ENCODE results near the gene SDCCAG8.
A peak's percentile ranks its signal among the peaks of the same experiment; 100 is the strongest.

The SDCCAG8 gene

DNA sequence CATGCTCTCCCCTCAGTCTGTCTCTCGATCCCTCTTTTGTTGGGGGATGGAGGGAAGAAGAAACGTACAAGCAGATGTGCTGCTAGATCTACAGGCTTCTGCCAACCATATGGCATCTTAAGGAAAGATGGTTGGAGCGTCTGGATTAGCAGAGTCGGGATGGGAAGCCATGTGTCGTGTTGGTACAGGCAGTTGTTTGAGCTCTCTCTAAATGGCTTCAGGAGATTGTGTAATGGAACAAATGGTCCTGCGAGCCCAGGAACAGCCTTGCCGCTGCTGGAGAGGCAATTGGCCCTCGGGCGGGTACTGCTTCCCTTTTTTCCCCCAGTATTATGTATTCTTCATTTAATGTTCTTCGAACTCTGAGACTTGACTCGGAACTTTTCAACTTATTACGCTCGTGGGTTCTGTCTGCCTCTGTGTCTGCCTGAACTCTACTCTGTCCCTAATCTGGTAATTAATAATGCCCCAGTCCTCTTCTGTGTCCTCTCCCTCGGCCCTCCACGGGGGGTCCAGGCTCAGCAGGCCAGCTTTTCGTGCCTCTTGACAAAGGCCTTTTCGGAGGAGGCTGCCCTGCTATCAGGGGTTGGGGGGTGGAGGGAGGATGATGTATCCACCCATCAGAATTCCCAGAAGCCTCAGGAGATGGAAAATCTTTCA lies 215.3 kb downstream of the SDCCAG8 start:
- DNase-seq = no peak

DNA sequence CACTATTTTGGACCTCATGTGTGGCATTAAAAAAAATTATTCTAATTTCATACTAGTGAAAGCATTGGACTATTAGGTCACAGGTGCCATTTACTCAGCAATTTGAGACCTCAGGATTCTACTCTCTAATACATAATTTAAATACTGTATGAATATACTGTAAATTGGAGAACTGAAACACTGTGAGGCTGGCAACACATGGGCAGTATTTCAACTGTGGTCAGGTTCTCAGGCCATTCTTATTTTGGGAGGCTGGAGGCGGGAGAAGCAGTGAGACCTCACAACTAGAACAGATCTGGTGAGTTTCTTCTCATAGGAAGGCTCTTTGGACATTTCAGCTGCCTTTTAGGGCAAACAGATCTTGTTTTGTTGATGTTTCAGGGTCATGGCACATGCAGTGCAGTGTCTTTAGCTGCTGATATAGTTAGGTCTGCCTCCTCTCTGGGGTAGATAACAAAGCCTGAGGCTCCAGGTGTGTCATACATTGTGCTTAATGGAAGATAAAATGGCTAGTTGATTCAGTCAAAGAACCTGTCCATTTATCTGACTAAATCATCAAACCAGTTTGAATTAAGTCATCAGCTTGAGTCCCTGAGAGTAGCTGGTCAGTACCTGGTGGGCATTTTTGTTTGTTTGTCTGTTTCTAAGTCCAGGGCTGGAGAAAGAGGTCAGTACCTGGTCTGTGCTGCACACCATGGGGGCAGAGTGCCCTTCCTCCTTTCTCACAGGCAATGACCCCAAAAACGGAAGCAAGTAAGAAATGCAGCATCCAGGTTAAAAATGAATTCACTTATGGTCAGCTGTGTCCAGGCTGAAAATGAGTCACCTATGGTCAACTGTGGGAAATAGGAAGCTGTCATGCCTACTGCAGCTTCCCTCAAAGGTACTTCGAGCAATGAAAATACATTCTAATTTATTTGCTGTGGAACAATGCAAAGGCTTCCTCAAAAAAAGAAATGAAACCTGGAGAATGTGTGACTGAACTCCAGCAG lies 216.2 kb downstream of the SDCCAG8 start:
- DNase-seq = no peak

DNA sequence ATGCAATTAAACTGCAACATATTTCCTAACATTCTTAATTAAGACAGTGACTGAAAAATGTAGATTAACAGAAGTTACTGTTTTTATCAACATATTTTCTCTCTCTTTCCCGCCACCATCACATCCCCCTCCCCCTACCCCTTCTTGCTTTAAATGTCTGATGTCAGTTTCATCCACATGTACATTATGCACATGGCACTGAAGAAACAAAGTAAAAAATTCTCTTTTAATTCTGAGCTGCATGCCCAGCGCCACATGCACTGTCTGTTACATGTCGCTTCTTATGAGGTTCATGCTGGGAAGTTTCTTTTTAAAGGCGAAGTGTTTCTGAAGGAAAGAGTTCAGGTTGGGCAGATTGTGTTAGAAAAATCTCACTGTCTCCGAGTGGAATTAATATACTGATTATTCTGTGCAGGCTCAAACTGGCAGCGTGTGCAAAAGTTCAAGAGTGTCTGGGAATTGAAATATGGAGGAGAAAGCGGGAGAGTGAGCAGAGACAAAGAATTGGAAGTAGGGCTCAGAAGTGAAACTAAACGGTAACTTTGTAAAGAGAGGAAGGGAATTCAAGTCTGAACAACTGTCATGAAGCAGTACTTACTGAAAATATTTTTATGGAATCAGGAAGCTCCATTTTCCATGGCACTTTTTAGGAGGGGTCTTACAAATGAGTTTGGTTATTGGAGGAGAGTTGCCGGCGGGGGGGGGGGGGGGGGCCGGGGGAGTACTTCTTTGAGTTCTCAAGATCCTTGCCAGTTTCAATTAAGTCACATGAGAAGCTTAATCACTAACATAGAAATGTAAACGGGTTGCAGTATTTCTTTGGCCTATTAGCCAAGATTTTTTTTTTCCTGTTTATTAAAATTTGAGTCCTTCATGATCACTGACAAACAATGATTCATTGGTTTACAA lies 217.6 kb downstream of the SDCCAG8 start:
- no peak for DNase-seq

DNA sequence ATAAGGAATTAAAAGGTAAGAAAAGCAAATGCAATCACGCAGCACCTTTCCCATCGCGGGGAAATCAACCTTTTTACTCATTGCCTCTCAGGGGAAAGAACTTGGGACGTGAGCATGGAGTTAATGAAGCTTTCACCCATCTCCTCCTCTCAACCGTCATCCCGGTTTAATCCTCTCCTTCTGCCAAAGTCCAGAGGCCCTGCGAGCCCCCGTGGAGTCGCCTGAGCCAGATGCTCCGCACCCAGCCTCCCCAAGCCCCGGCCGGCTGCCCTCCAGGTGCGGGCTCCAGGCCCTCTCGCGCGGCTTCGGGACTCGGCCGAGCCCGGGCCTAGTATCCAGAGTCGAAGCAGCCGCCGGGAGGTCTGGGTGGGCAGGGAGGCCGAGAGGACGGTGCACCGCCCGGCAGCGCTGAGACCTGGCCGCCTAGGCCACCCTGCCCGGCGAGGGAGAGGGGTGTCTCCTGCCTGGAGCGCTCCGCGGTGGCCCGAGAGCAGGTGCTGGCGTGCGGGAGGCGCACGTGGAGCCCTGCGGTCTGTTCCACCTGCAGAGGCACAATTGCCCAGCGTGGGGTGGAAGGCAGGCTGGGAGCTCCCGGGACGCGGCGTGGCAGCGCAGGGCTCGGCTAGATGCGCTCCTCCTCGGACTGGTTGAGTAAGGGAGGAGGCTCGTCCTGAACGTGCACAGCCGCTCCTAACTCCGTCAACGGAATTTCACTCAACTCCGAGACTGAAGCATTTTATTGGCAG lies 218.5 kb downstream of the SDCCAG8 start:
- no peak for DNase-seq

DNA sequence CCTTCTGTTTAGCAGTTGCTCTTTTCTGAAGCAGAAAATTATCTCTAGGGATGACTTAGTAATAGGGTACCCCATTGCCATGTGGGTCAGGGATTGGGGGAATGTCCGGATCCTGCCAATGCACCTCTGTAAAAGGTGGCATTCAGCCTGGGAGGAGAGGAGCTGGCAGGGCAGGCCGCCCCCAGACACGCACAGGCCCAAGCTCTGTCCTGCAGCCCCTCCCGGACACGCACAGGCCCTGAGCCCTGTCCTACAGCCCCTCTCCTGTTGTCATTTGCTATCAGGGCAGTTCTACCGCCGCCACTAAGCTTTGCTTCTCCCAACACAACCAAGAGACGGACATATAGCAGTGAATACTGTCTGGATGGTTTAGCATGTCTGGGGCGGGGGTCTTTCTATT lies 219.1 kb downstream of the SDCCAG8 start:
- no peak for DNase-seq

DNA sequence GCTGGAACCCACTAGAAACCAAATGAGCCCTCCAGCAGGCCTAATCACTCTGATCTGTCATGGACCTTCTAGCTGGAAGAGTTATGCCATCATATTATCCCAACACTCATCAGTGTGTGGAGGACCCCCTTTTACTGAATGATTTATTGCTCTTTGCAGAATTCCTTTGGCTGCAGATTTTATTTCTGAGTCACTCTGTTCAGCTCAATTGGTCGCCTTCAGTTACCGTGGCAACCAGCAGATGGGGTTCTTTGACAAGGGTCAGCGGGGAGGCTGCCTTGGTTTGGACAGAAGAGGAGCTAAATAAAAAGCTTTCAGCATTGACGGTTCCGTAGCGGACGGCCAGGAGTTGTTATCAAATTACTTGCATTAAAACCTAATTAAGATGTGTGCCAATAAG lies 220.1 kb downstream of the SDCCAG8 start:
- peak; percentile 19 for DNase-seq

DNA sequence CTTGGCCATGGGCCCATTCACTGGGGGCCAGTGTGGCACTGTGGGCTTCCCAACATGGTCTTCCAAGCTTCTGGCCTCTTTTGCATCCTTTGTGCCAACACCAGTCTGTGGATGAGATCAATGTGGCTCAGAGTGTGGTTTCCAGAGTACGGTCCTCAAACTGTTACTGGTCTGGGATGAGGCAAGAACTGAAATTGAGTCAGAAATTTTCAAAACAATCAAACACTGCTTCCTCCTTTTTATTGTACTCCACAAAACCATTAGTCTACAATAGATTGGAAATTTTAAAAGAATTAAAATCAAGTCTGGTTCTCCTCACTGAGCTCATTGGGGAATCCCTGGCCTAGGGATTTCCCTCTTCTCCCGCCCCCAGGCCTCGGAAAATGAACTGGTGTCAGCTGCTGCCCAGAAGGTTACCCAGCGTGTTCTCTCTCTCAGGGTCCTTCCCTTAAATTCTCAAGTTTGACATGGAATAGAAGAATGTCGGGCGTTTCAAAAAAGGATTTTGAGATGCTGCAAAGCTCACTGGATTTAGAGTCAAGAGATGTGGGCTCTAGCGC lies 222.0 kb downstream of the SDCCAG8 start:
- DNase-seq = no peak

DNA sequence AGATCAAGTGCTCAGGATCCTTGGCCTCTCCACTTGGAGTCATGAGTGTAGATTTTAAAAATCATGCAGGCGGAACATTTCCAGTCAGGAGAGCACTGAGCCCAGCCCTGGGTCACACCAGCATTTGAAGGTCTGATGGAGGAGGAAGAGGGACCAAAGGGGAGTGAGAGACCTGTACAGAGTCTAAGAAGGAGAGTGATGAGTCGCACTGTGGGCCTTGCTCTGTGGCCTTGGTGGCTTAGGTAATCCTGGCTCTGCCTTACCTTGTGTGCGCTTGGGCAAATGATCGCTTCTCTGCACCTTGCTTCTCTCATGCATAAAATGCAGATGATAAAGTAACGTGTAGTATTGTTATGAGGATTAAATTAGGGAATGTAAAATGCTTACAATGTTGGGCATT lies 225.3 kb downstream of the SDCCAG8 start:
- DNase-seq = no peak

DNA sequence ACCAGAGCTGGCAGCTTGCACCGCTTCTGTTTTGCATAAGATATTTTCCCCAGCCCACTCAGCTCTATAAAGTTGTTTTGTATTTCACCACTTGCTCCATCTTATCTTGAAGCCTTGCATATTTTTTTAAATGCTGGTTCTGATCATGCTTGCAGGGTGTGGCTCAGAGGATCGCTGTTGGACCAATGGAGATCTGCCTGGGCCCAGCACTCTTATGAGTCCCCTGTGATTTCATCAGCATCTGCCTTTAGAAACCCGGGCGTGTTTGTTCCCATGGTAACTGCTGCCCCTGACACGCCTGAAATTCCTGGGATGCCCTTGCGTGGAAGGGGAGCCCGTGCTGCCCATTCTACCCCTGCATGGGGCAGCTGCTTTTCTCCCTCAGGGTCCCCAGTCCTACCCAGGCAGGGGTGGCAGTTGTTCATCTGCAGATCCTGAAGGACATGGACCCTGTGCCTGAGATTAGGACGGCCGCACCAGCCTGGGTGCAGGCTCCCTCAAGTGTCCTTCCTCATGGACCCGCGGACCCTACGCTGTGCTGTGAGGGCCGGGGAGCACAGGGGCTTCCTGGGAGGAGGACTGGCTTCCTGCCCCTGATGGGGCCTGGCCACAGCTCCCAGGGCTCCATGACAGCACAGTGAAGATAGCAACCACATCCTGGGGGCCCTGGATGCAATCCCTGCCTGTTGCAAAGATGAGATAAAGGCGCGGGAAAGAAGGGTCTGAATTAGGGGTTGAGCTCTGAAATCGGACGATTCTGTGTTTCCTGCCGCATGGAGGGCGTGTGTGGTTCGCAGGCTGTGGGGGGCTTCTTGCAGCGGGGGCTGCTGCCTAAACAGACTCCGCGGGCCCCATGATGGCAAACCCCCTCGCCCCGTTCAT lies 226.5 kb downstream of the SDCCAG8 start:
- peak; percentile 26 for DNase-seq

DNA sequence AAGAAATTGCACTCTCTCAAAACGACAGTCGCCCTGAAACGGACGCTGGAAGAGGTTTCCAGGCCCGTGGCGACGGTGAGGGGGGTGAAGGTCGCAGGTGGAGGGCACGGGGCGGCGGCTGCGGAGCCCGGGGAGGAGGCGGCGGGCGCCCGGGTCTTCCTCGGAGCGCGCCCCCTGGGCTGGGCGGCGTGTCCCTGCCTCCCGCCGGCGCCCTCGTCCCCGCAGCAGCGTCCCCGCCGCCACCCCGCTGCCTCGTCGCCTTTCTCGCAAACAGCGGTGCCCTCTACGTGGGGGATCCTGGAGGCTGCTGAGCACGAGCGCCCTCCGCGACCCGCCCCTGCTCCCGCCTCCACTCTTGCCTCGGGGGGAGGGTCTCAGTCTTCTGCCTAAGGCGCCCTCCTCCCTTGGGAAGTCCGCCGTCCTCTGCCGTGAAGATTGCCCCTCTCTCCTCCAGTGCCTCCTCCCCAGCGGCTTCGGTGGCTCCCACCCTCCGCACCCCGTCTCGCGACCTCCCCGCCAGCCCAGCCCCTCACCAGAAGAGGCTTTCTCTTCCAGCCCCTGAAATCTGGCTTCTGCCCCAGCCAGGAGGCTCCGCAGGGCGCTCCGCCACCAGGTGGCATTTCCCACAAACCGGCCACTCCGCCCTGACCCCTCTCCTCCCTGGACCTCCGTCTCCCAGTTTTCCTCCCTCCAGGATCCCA lies 227.4 kb downstream of the SDCCAG8 start:
- peak; percentile 29 for DNase-seq

DNA sequence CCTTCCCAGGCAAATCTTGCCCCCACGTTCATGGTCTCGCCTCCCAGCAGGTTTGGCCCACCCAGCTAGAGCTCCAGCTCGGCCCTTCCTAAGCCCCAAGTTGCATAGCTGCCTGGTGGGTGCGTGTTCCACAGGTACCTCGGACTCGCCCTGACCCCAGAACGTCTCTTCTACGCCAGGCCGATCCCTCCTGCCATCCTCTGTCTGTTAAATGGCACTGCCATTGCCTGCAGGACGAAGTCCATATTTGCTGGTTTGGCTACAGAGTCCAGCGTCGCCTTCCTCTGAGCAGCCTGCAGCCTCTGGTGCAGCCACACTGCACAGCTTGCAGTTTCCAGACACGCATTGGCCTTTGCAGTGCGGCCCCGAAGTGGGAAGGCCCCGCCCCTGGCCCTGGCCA lies 228.1 kb downstream of the SDCCAG8 start:
- no peak for DNase-seq

DNA sequence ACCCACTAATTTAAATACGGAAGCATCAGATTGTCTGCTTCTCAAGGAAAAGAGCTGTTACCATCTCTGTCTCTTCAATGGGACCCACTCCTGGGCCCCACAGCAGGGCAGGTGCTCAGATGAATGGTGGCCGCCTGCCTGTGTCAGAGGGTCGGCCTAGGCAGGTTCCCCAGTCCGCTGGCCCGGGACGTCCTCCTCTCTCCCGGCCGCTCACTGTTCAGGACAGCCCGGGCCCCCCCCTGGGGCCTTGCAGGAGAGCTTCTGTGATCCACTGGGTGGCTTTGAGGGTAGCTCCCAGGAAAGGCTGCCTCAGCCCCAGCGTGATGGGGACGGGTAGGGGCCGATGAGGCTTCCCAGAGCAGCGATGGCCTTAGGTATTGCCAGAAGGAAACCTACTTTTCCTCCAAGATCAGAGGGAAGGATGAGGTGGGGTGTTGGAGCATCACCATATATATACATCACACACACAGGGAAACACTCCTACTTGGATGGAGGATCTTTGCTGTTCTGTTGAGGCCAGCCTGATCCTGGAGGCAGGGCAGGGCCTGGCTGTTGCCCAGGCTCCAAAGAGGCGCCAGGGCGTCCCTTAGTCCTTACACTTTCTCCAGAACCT lies 231.3 kb downstream of the SDCCAG8 start:
- no peak for DNase-seq

DNA sequence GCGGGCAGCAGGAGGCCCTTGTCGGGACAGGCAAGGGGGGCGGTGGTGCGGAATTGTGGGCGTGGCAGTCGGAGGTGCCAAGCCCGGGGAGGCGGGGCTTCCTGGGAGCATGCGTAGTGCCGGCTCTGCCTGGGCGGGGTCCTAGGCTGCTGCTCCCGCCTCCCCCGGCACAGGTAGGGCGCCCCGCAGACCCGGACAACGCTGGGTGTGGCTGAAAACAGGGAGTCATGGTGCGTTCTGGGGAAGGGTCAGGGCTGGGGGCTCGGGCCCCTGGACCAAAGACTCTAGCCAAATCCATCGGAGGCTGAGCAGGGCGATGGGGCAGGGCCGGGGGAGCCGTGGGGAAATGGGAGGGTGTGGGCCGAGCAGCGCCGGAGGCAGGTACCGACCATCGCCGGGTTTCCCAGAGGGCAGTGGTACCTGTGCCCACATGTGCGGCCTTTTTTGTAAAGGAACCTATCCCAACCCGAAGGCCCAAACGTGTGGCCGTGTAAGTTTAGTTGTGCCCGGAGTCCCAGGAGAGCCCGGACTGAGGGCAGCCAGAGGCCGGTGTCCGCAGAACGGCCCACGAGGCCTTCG lies 231.9 kb downstream of the SDCCAG8 start:
- DNase-seq = peak; percentile 31

DNA sequence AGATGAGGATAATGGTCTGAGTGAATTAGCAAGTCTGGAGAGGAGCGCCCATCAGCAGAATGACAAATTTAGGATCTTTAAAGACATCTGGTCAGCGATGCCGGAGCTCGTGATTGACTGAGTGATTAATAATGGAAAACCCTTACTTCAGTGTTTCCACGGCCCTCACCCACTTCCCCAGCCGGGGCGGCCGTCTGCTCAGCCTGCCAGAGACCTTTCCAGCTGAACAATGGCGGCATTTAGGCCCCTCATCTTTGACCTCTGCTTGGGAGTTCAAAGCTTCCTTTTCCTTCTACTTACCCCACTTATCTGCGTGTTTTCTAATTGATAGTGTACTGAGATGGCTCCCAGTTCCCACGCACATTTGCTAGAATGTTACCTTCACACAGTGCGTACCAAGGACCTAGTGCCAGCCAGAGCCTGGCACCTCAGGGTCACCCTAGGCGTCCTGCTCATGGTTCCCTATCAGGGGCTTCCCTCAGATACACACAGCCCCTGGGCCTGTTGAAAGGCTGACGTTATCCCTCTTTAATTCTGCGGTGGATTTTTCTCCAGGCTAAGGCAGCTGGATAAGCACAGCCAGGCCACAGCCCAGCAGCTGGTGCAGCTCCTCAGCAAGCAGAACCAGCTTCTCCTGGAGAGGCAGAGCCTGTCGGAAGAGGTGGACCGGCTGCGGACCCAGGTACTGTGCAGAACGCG lies 232.8 kb downstream of the SDCCAG8 start:
- DNase-seq = no peak

DNA sequence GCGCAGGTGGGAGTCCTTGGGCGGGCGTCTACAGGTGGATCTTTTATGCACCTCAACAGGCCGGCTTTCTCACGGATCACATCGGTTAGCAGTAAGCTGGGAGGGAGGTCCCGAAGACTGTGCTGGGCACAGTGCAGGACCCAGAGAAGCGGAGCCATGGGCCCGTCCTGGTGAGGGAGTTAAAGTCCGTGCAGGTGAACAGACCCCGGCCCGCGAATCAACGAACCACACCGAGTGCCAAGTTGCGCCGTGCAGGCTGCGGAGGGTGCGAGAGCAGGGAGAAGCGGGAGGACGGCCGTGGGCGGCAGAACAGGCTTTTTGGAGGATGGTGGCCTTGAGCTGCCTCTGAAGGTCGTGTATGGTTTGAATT lies 233.3 kb downstream of the SDCCAG8 start:
- no peak for DNase-seq

DNA sequence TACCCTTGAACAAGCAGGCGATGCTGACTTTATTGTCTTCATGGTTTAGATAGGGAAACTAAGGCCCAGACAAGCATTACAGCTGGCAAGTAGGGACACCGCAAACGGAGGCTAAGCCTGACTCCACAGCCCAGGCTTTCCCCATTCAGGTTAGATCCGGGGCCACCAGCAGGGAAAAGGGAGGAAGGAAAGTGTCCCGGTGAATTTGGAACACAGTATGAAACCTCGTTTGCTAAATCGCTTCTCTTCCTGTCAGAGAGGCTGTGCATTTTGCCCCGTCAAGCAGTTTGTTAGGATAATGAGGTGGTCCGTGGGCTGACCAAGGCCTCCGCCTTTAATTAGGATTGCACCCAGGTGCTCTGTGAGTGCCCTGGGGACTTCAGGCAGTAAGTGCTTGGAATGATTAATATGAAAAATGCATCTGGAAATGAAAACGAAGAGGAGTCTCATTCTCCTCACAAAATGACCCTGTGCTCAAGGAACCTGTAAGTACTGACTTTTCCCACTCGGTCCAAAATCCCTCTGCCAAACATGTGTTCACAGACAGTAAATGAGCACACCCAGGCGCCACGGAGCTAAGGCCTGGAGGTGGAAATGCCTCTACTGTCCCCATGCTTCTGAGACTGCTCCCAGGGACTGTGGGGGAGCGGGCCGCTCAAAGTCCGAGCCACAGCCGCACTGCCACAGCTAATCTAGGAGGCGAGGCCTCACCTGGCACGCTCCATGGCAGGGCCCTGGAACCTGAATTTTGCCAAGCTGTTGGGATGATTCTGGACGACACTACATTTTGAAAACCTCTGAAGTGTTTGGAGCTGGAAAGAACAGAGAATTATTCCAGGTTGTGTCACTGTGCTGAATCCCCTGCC lies 234.1 kb downstream of the SDCCAG8 start:
- DNase-seq = no peak

DNA sequence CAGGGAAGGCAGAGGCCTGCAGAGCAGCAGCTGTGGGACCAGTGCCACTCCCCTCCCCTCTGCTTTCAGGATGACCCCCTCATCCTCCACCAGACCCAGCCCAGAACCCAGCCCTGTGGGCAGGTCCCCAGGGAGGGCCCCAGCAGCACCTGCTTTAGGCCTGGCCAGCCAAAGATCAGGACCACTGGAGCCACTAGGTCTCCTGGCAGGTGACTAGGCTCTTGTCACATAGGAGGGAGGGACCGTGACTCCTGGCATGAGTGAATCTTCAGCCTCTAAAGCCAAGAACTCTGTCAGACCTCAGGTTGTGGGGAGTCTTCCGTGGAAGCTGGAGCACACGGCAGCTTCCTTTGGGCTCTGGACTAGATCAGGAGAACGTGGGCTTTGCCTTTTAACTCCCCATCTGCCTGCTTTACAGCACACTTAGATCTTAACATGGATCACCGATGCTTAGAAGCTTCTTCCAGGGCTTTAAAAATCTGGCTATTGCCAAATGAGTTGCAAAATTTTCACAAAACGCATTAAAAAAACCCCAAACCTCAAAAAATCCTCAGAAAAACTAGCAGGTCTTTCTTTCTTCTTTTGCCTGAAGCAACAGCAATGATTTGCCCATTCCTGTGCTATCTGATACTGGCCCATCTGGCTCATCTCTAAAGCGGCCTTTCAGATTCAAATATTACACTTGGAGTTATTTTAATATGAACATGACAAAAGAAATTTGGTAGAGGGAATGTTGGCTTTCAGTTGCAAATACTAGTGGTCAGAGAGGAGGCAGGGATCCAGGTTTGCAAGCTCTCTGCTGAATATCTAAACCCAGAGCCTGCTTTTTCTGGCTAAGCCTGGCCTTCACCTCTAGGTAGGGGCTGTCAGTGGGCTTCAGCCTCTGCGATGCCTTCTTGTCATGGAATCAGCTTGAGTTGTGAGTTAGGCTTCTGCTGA lies 235.2 kb downstream of the SDCCAG8 start:
- DNase-seq = no peak
